ENCODE measurements around the gene KLF11.

The KLF11 gene

GRCh38 chr2:10101491-10101890 is 58.1 kb downstream of the KLF11 start:
- H3K4me3 Mint-ChIP-seq, result no peak overlapping the region
- H3K4me1 Mint-ChIP-seq (ENCODE audit: low read depth), result no peaks in the 10 kb centered on the region
- no peaks in the 10 kb centered on the region for H3K36me3 Mint-ChIP-seq (ENCODE audit: low read depth)
- no peak overlapping the region for H3K27ac Mint-ChIP-seq
- H3K27me3 Mint-ChIP-seq (ENCODE audit: low read depth), result peaks cover 38% of the 10 kb centered on the region
- H3K9me3 Mint-ChIP-seq, result no peaks in the 10 kb centered on the region

- Mint-ChIP-seq H3K4me1 (ENCODE audit: low read depth) (no peaks in the 10 kb centered on the region), H3K36me3 (ENCODE audit: low read depth) (no peaks in the 10 kb centered on the region), H3K4me3 (no peak overlapping the region), H3K27ac (no peak overlapping the region), H3K27me3 (ENCODE audit: low read depth) (peaks cover 25% of the 10 kb centered on the region), H3K9me3 (peaks cover 6% of the 10 kb centered on the region)
These were observed 59.8 kb downstream of the KLF11 start for GRCh38 chr2:10103179-10103578.

All from T-helper 1 cell treated with Interleukin-12 subunit alpha and Interleukin-12 subunit beta and Interleukin-4 antibody, amounts not matched to agents 30 μg/mL and 1 μg/mL, for 36 hours (primary cell).